Caco-2 (cell line): ENCODE data around the gene GFM1. TPM values are rescaled to one million over a fixed set of nuclear protein-coding genes. Genes with fewer than 3 reads are reported as not detected.

Experiments used
- BruUV-seq: library from RNA; stranded (reverse); fragments of 400-500 nt; replicated peaks from 2 replicates; lab custom pipeline; 2021; lab: Mats Ljungman, UMichigan
- CTCF ChIA-PET: fragments of 300-600 bp; sonication (Branson Sonifier 250); formaldehyde crosslinking; loops from one replicate; lab custom pipeline; 2022; ENCODE audit warnings: antibody characterized with exemption; lab: Charles Lee
- POLR2A ChIA-PET: fragments of 300-600 bp; sonication (Branson Sonifier 250); formaldehyde crosslinking; loops from one replicate; lab custom pipeline; 2022; ENCODE audit warnings: antibody characterized with exemption; lab: Charles Lee
- DNase-seq, 2 experiments: peaks; one replicate each; pipeline versions ENCODE4 v3.0.0 to v3.0.0-alpha.2; 2020 to 2022
- H3K27me3 ChIP-seq: replicated peaks from 2 replicates; pipeline ENCODE4 v1.6.0; 2011; ENCODE audit warnings: low read length; ENCODE audit not compliant: control insufficient read depth, insufficient read depth
- H3K36me3 ChIP-seq: 2 replicates; pipeline ENCODE4 v1.5.1; 2011; ENCODE audit warnings: low read length; ENCODE audit not compliant: control insufficient read depth, insufficient read depth
- H3K4me1 ChIP-seq: fragments of 250-450 bp; sonication (Bioruptor Pico); 2 replicates; pipeline ENCODE4 v1.5.1; 2020; ENCODE audit warnings: mild to moderate bottlenecking
- H3K4me3 ChIP-seq: 2 replicates; pipeline ENCODE4 v1.5.1; 2011; ENCODE audit warnings: low read depth, mild to moderate bottlenecking, control low read depth, low read length
- H3K9me3 ChIP-seq: fragments of 250-450 bp; sonication (Bioruptor Pico); 2 replicates; pipeline ENCODE4 v1.5.1; 2020; ENCODE audit warnings: mild to moderate bottlenecking, moderate library complexity
- H3K27ac Mint-ChIP-seq: one replicate; pipeline ENCODE4 v1.8.0; 2022; ENCODE audit warnings: mixed read lengths; ENCODE audit not compliant: unreplicated experiment
- H3K27me3 Mint-ChIP-seq: one replicate; pipeline ENCODE4 v1.8.0; 2022; ENCODE audit warnings: mixed read lengths; ENCODE audit not compliant: insufficient read depth, unreplicated experiment
- H3K36me3 Mint-ChIP-seq: one replicate; pipeline ENCODE4 v1.8.0; 2022; ENCODE audit warnings: mild to moderate bottlenecking, mixed read lengths; ENCODE audit not compliant: insufficient read depth, unreplicated experiment
- H3K4me1 Mint-ChIP-seq: one replicate; pipeline ENCODE4 v1.8.0; 2022; ENCODE audit warnings: low read depth, mixed read lengths; ENCODE audit not compliant: unreplicated experiment
- H3K4me3 Mint-ChIP-seq: one replicate; pipeline ENCODE4 v1.8.0; 2022; ENCODE audit warnings: mild to moderate bottlenecking, moderate library complexity, mixed read lengths; ENCODE audit not compliant: unreplicated experiment
- H3K9me3 Mint-ChIP-seq: one replicate; pipeline ENCODE4 v1.8.0; 2022; ENCODE audit warnings: mixed read lengths; ENCODE audit not compliant: unreplicated experiment
- CTCF ChIP-seq, 2 experiments: fragments of 200-600 bp in 1 of 2; IDR thresholded peaks; 1 replicate in 1 of 2; 2 replicates in 1 of 2; pipeline versions ENCODE4 v1.5.1 to v1.8.0; 2011 to 2022; ENCODE audit warnings: antibody characterized with exemption in 1 of 2, control low read depth in 1 of 2, inconsistent platforms in 1 of 2, low read depth in 1 of 2, low read length in 1 of 2, mild to moderate bottlenecking in 1 of 2, moderate library complexity in 1 of 2; ENCODE audit not compliant: insufficient read depth in 1 of 2, severe bottlenecking in 1 of 2, unreplicated experiment in 1 of 2
- intact Hi-C: fragments of 100-400 bp; cut with micrococcal nuclease; formaldehyde crosslinking; loops from one replicate; pipeline ENCODE4 v1.10.0; 2022; ENCODE audit not compliant: unreplicated experiment
- total RNA-seq: library from RNA; stranded (reverse); gene quantifications from 2 replicates; pipeline ENCODE4 v1.2.3, GENCODE V29; 2022

Gene GFM1
- total RNA-seq, 1 experiment from 2014 or later, result 58.2 TPM

- Histone ChIP-seq H3K27me3 (no peaks in the 10 kb centered on the region), H3K4me1 (no peaks in the 10 kb centered on the region), H3K9me3 (no peaks in the 10 kb centered on the region), H3K4me3 (no peak overlapping the region), H3K36me3 (no peaks in the 10 kb centered on the region)
- intact Hi-C loops, result no loop called here
- TF ChIP-seq CTCF (IDR thresholded peaks at IDR 0.05; ENCODE audit: insufficient read depth in 1 of 2, low read depth in 1 of 2, low read length in 1 of 2, severe bottlenecking in 1 of 2, unreplicated experiment in 1 of 2), result no peak
- ChIA-PET CTCF (no interaction called here), POLR2A (no interaction called here)
- Mint-ChIP-seq H3K4me3 (no peak overlapping the region), H3K4me1 (no peaks in the 10 kb centered on the region), H3K27me3 (no peaks in the 10 kb centered on the region), H3K36me3 (peaks cover 12% of the 10 kb centered on the region), H3K9me3 (no peaks in the 10 kb centered on the region), H3K27ac (no peak overlapping the region)
- BruUV-seq, result no TSS peak
- DNase-seq, result no peak
Measured at GRCh38 chr3:158663246-158663645, 18.9 kb downstream of the GFM1 start.

GRCh38 chr3:158663832-158664231, 19.5 kb downstream of the GFM1 start:
- no TSS peak for BruUV-seq
- peaks cover 12% of the 10 kb centered on the region for H3K36me3 Mint-ChIP-seq
- no peak overlapping the region for H3K4me3 Mint-ChIP-seq
- CTCF ChIA-PET, result no interaction called here
- intact Hi-C loops, result no loop called here
- H3K9me3 Mint-ChIP-seq, result no peaks in the 10 kb centered on the region
- DNase-seq, result no peak
- no peaks in the 10 kb centered on the region for H3K27me3 Mint-ChIP-seq
- H3K4me1 Mint-ChIP-seq, result no peaks in the 10 kb centered on the region
- H3K27ac Mint-ChIP-seq, result no peak overlapping the region
- Histone ChIP-seq H3K27me3 (no peaks in the 10 kb centered on the region), H3K4me3 (no peak overlapping the region), H3K36me3 (no peaks in the 10 kb centered on the region), H3K4me1 (no peaks in the 10 kb centered on the region), H3K9me3 (no peaks in the 10 kb centered on the region)
- POLR2A ChIA-PET, result no interaction called here
- TF ChIP-seq CTCF (IDR thresholded peaks at IDR 0.05; ENCODE audit: insufficient read depth in 1 of 2, low read depth in 1 of 2, low read length in 1 of 2, severe bottlenecking in 1 of 2, unreplicated experiment in 1 of 2), result no peak

GRCh38 chr3:158666416-158666815, 22.1 kb downstream of the GFM1 start:
- no peak for TF ChIP-seq CTCF (IDR thresholded peaks at IDR 0.05; ENCODE audit: insufficient read depth in 1 of 2, low read depth in 1 of 2, low read length in 1 of 2, severe bottlenecking in 1 of 2, unreplicated experiment in 1 of 2)
- POLR2A ChIA-PET, result no interaction called here
- Mint-ChIP-seq H3K9me3 (no peaks in the 10 kb centered on the region), H3K36me3 (peaks cover 12% of the 10 kb centered on the region), H3K27ac (no peak overlapping the region), H3K4me3 (no peak overlapping the region), H3K27me3 (no peaks in the 10 kb centered on the region), H3K4me1 (no peaks in the 10 kb centered on the region)
- intact Hi-C loops, result no loop called here
- BruUV-seq, result no TSS peak
- CTCF ChIA-PET, result no interaction called here
- no peaks in the 10 kb centered on the region for H3K27me3 ChIP-seq
- H3K4me3 ChIP-seq, result no peak overlapping the region
- H3K36me3 ChIP-seq, result no peaks in the 10 kb centered on the region
- no peaks in the 10 kb centered on the region for H3K9me3 ChIP-seq
- no peak for DNase-seq
- no peaks in the 10 kb centered on the region for H3K4me1 ChIP-seq
